T-helper 1 cell treated with Interleukin-12 subunit alpha and Interleukin-12 subunit beta and Interleukin-4 antibody, amounts not matched to agents 30 μg/mL and 1 μg/mL, for 36 hours (primary cell): Measurements from ENCODE around the gene SCD.

Experiments used
- H3K27ac Mint-ChIP-seq: one replicate; pipeline ENCODE4 v1.8.0; 2021; ENCODE audit warnings: mild to moderate bottlenecking, mixed read lengths
- H3K27me3 Mint-ChIP-seq: one replicate; pipeline ENCODE4 v1.8.0; 2021; ENCODE audit warnings: low read depth, mixed read lengths
- H3K36me3 Mint-ChIP-seq: one replicate; pipeline ENCODE4 v1.8.0; 2021; ENCODE audit warnings: low read depth, mixed read lengths
- H3K4me1 Mint-ChIP-seq: one replicate; pipeline ENCODE4 v1.8.0; 2021; ENCODE audit warnings: low read depth, mixed read lengths
- H3K4me3 Mint-ChIP-seq: one replicate; pipeline ENCODE4 v1.8.0; 2021; ENCODE audit warnings: mild to moderate bottlenecking, moderate library complexity, mixed read lengths
- H3K9me3 Mint-ChIP-seq: one replicate; pipeline ENCODE4 v1.8.0; 2021; ENCODE audit warnings: mixed read lengths

Gene SCD

GRCh38 chr10:100328198-100328597 is 18.8 kb upstream of the SCD start:
- no peaks in the 10 kb centered on the region for H3K36me3 Mint-ChIP-seq
- H3K4me3 Mint-ChIP-seq = no peak overlapping the region
- peaks cover 22% of the 10 kb centered on the region for H3K4me1 Mint-ChIP-seq
- peaks cover 19% of the 10 kb centered on the region for H3K27me3 Mint-ChIP-seq
- H3K9me3 Mint-ChIP-seq = no peaks in the 10 kb centered on the region
- no peak overlapping the region for H3K27ac Mint-ChIP-seq

GRCh38 chr10:100330079-100330478 is 17.0 kb upstream of the SCD start, which contains the start of gene PKD2L1:
PKD2L1 (minus strand) TSS chr10:100330228; CDS start chr10:100330103, 125 bp downstream.
- no peak within 1 kb of the TSS for H3K4me3 Mint-ChIP-seq
- no peaks in the 10 kb centered on the region for H3K9me3 Mint-ChIP-seq
- H3K27ac Mint-ChIP-seq = no peak within 1 kb of the TSS

GRCh38 chr10:100333106-100333505 is 13.9 kb upstream of the SCD start:
- H3K27ac Mint-ChIP-seq = no peak overlapping the region

More at GRCh38 chr10:100330079-100330478, 17.0 kb upstream of the SCD start, which contains the start of gene PKD2L1:
- H3K36me3 Mint-ChIP-seq = no peaks in the 10 kb centered on the region
- peaks cover 22% of the 10 kb centered on the region for H3K4me1 Mint-ChIP-seq
- H3K27me3 Mint-ChIP-seq = peaks cover 29% of the 10 kb centered on the region

GRCh38 chr10:100333661-100334440 is 13.2 kb upstream of the SCD start:
- Mint-ChIP-seq H3K4me1 (peaks cover 9% of the 10 kb centered on the region), H3K27me3 (peaks cover 29% of the 10 kb centered on the region), H3K4me3 (no peak overlapping the region), H3K36me3 (no peaks in the 10 kb centered on the region), H3K27ac (no peak overlapping the region), H3K9me3 (no peaks in the 10 kb centered on the region)

More at GRCh38 chr10:100333106-100333505, 13.9 kb upstream of the SCD start:
- Mint-ChIP-seq H3K27me3 (peaks cover 29% of the 10 kb centered on the region), H3K36me3 (no peaks in the 10 kb centered on the region), H3K9me3 (no peaks in the 10 kb centered on the region), H3K4me3 (no peak overlapping the region), H3K4me1 (peaks cover 7% of the 10 kb centered on the region)

- Mint-ChIP-seq H3K27me3 (peaks cover 29% of the 10 kb centered on the region), H3K4me3 (no peak overlapping the region), H3K36me3 (no peaks in the 10 kb centered on the region), H3K9me3 (no peaks in the 10 kb centered on the region), H3K27ac (no peak overlapping the region), H3K4me1 (peaks cover 16% of the 10 kb centered on the region)
Observed at GRCh38 chr10:100334762-100335161, 12.3 kb upstream of the SCD start.

- no peak overlapping the region for H3K4me3 Mint-ChIP-seq
- H3K4me1 Mint-ChIP-seq = peaks cover 24% of the 10 kb centered on the region
- H3K27ac Mint-ChIP-seq = peak overlapping the region; percentile 42
- peaks cover 8% of the 10 kb centered on the region for H3K27me3 Mint-ChIP-seq
- H3K9me3 Mint-ChIP-seq = no peaks in the 10 kb centered on the region
- no peaks in the 10 kb centered on the region for H3K36me3 Mint-ChIP-seq
Observed at GRCh38 chr10:100338434-100339036, 8.5 kb upstream of the SCD start.

GRCh38 chr10:100339236-100339635 is 7.8 kb upstream of the SCD start:
- H3K36me3 Mint-ChIP-seq = no peaks in the 10 kb centered on the region
- no peaks in the 10 kb centered on the region for H3K9me3 Mint-ChIP-seq
- H3K4me3 Mint-ChIP-seq = no peak overlapping the region
- H3K27ac Mint-ChIP-seq = no peak overlapping the region
- H3K27me3 Mint-ChIP-seq = peaks cover 7% of the 10 kb centered on the region
- peaks cover 30% of the 10 kb centered on the region for H3K4me1 Mint-ChIP-seq

GRCh38 chr10:100340948-100341847 is 5.8 kb upstream of the SCD start:
- Mint-ChIP-seq H3K27me3 (no peaks in the 10 kb centered on the region), H3K36me3 (peaks cover 2% of the 10 kb centered on the region), H3K27ac (no peak overlapping the region), H3K9me3 (no peaks in the 10 kb centered on the region), H3K4me3 (no peak overlapping the region), H3K4me1 (peaks cover 43% of the 10 kb centered on the region)

GRCh38 chr10:100341953-100342626 is 4.9 kb upstream of the SCD start:
- H3K27ac Mint-ChIP-seq = peak overlapping the region; percentile 43
- no peaks in the 10 kb centered on the region for H3K9me3 Mint-ChIP-seq
- no peak overlapping the region for H3K4me3 Mint-ChIP-seq
- no peaks in the 10 kb centered on the region for H3K27me3 Mint-ChIP-seq
- peaks cover 2% of the 10 kb centered on the region for H3K36me3 Mint-ChIP-seq
- peaks cover 45% of the 10 kb centered on the region for H3K4me1 Mint-ChIP-seq

GRCh38 chr10:100342627-100342972 is 4.4 kb upstream of the SCD start:
- peak overlapping the region; percentile 43 for H3K27ac Mint-ChIP-seq
- H3K4me3 Mint-ChIP-seq = no peak overlapping the region
- peaks cover 2% of the 10 kb centered on the region for H3K36me3 Mint-ChIP-seq
- no peaks in the 10 kb centered on the region for H3K27me3 Mint-ChIP-seq
- H3K4me1 Mint-ChIP-seq = peaks cover 45% of the 10 kb centered on the region
- H3K9me3 Mint-ChIP-seq = no peaks in the 10 kb centered on the region

GRCh38 chr10:100344241-100344788 is 2.7 kb upstream of the SCD start:
- no peaks in the 10 kb centered on the region for H3K27me3 Mint-ChIP-seq
- H3K4me1 Mint-ChIP-seq = peaks cover 48% of the 10 kb centered on the region
- H3K4me3 Mint-ChIP-seq = peak overlapping the region; percentile 57
- peaks cover 18% of the 10 kb centered on the region for H3K36me3 Mint-ChIP-seq
- peak overlapping the region; percentile 4 for H3K27ac Mint-ChIP-seq
- H3K9me3 Mint-ChIP-seq = no peaks in the 10 kb centered on the region

- Mint-ChIP-seq H3K4me3 (peak overlapping the region; percentile 100), H3K27ac (peak overlapping the region; percentile 75), H3K4me1 (peaks cover 57% of the 10 kb centered on the region), H3K27me3 (no peaks in the 10 kb centered on the region), H3K36me3 (peaks cover 30% of the 10 kb centered on the region), H3K9me3 (no peaks in the 10 kb centered on the region)
Observed at GRCh38 chr10:100345570-100346330, 1.3 kb upstream of the SCD start.

GRCh38 chr10:100346351-100346764 is 675 bp upstream of the SCD start:
- peaks cover 61% of the 10 kb centered on the region for H3K4me1 Mint-ChIP-seq
- H3K27me3 Mint-ChIP-seq = no peaks in the 10 kb centered on the region
- H3K27ac Mint-ChIP-seq = peak overlapping the region; percentile 75
- no peaks in the 10 kb centered on the region for H3K9me3 Mint-ChIP-seq
- H3K36me3 Mint-ChIP-seq = peaks cover 35% of the 10 kb centered on the region
- H3K4me3 Mint-ChIP-seq = peak overlapping the region; percentile 100
